ENCODE measurements around the gene HHIPL1.

- TF ChIP-seq, protein P1, sequence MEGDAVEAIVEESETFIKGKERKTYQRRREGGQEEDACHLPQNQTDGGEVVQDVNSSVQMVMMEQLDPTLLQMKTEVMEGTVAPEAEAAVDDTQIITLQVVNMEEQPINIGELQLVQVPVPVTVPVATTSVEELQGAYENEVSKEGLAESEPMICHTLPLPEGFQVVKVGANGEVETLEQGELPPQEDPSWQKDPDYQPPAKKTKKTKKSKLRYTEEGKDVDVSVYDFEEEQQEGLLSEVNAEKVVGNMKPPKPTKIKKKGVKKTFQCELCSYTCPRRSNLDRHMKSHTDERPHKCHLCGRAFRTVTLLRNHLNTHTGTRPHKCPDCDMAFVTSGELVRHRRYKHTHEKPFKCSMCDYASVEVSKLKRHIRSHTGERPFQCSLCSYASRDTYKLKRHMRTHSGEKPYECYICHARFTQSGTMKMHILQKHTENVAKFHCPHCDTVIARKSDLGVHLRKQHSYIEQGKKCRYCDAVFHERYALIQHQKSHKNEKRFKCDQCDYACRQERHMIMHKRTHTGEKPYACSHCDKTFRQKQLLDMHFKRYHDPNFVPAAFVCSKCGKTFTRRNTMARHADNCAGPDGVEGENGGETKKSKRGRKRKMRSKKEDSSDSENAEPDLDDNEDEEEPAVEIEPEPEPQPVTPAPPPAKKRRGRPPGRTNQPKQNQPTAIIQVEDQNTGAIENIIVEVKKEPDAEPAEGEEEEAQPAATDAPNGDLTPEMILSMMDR (IDR thresholded peaks at IDR 0.05; ENCODE audit: low read depth, low read length, poor library complexity, severe bottlenecking) = no peak
- no peak for TF ChIP-seq EZH2phosphoT487 (IDR thresholded peaks at IDR 0.05; ENCODE audit: borderline replicate concordance, low read length)
These were observed 2.5 kb downstream of the HHIPL1 start for GRCh38 chr14:99647411-99647810.

Measured in DOHH2 (cell line).